Measurements from ENCODE around the gene FNBP1.

Gene FNBP1

DNA sequence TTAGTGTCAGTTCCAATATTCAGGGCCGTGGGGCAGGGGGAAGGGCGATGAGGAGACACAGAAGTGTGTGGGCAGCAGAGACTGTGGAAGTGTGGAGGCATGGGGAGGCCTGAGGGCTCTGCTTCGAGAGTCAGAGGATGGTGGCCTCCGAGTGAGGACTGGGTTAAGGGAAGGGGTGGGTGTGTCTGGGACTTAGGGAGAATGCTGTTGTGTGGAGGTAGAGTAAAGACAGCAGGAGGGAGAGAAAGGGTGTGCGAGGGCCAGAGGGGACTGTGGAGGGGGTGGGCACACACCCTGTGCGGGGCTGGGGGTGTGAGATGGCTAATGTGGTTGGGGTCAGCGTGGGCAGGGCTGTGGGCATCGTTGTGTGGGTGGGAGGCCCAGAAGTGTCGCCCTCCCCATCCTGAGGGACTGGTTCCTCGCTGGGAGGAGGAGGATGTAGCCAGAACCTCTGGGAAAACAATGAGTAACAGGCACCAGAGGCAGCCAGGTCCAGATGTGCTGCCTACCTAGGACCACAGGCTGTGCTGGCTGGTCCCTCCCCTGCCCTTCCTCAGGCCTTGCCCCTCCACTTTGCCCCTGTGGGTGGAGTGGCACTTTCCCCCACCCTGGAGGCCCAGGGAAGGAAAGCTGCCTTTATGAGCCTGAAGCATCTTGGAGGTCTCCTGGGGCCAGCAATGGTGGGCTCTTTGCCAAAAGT is 203.5 kb downstream of the FNBP1 start:
- H3K4me1 Mint-ChIP-seq (ENCODE audit: low read depth), result peaks cover 41% of the 10 kb centered on the region
- peak overlapping the region; percentile 80 for H3K27ac Mint-ChIP-seq
- intact Hi-C loops (cut with micrococcal nuclease), result no loop called here
- no peaks in the 10 kb centered on the region for H3K9me3 Mint-ChIP-seq
- H3K27me3 Mint-ChIP-seq, result no peaks in the 10 kb centered on the region
- H3K4me3 Mint-ChIP-seq, result peak overlapping the region; percentile 47
- H3K36me3 Mint-ChIP-seq (ENCODE audit: low read depth), result peaks cover 20% of the 10 kb centered on the region

- intact Hi-C loops (cut with micrococcal nuclease), result no loop called here
- peaks cover 20% of the 10 kb centered on the region for H3K36me3 Mint-ChIP-seq (ENCODE audit: low read depth)
These were observed 204.2 kb downstream of the FNBP1 start for GRCh38 chr9:129838707-129839259.

More at GRCh38 chr9:129838707-129839259, 204.2 kb downstream of the FNBP1 start:
- Mint-ChIP-seq H3K27me3 (no peaks in the 10 kb centered on the region), H3K4me1 (ENCODE audit: low read depth) (peaks cover 48% of the 10 kb centered on the region), H3K4me3 (peak overlapping the region; percentile 47), H3K27ac (peak overlapping the region; percentile 80), H3K9me3 (no peaks in the 10 kb centered on the region)
